Bronchial epithelial cell (primary cell): ENCODE measurements around the gene MBD2. TPM values are rescaled to one million over a fixed set of nuclear protein-coding genes. Genes with fewer than 3 reads are reported as not detected.

ENCODE experiments used
- DNase-seq: peaks from one replicate; pipeline ENCODE4 v3.0.0-alpha.2; 2010; ENCODE audit warnings: low read depth
- FAIRE-seq: peaks from 2 replicates; lab custom pipeline; 2011; peaks lifted over from hg19 to GRCh38; lab: Jason Lieb, UNC
- H3K27me3 ChIP-seq: 2 replicates; pipeline ENCODE4 v1.5.1; 2011; ENCODE audit warnings: low read length; ENCODE audit not compliant: control insufficient read depth, insufficient read depth
- H3K36me3 ChIP-seq: 2 replicates; pipeline ENCODE4 v1.5.1; 2011; ENCODE audit warnings: low read length; ENCODE audit not compliant: control insufficient read depth, insufficient read depth
- H3K4me3 ChIP-seq: 2 replicates; pipeline ENCODE4 v1.5.1; 2011; ENCODE audit warnings: mild to moderate bottlenecking, low read depth, low read length, control low read depth
- CTCF ChIP-seq: IDR thresholded peaks from 2 replicates; pipeline ENCODE4 v1.5.1; 2011; ENCODE audit warnings: mild to moderate bottlenecking, moderate library complexity, low read length, control low read depth, inconsistent platforms; ENCODE audit not compliant: insufficient read depth, severe bottlenecking
- total RNA-seq: library from RNA; depleted of rRNA; stranded (reverse); fragments of >200 nt; gene quantifications from 2 replicates; pipeline ENCODE4 v1.2.1, GENCODE V29; 2014

The MBD2 gene
- total RNA-seq, 1 donor from 2014 or later: 36.3 TPM

GRCh38 chr18:54141041-54141608 is 83.3 kb downstream of the MBD2 start:
- DNase-seq (no peak), FAIRE-seq (no peak)
- no peak for TF ChIP-seq CTCF
- Histone ChIP-seq H3K4me3 (no peak overlapping the region), H3K27me3 (no peaks in the 10 kb centered on the region), H3K36me3 (no peaks in the 10 kb centered on the region)

DNA sequence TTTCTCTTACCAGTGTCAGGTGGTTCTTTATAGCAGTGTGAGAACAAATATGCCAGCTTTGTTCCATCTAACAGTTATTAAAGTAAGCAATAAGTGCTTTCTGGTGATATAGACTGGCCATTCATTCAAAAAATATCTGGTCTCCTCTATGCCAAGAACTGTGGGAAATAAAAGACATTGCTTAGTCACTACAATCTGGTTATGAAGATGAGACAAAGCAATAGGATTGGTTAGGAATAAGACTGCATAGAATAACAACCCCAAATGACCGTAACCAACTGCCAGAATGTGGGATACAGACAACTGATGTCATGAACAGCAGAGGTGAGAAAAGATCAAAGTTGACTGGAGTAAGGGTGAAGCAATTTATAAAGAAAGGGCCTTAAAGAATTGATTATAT is 83.8 kb downstream of the MBD2 start:
- FAIRE-seq: no peak
- no peaks in the 10 kb centered on the region for H3K27me3 ChIP-seq

GRCh38 chr18:54135216-54135615 is 89.3 kb downstream of the MBD2 start:
- Histone ChIP-seq H3K4me3 (no peak overlapping the region), H3K36me3 (no peaks in the 10 kb centered on the region), H3K27me3 (no peaks in the 10 kb centered on the region)
- no peak for TF ChIP-seq CTCF
- DNase-seq (no peak), FAIRE-seq (no peak)

More for the DNA sequence above, 83.8 kb downstream of the MBD2 start:
- no peak overlapping the region for H3K4me3 ChIP-seq
- no peak for DNase-seq
- no peaks in the 10 kb centered on the region for H3K36me3 ChIP-seq
- no peak for TF ChIP-seq CTCF

DNA sequence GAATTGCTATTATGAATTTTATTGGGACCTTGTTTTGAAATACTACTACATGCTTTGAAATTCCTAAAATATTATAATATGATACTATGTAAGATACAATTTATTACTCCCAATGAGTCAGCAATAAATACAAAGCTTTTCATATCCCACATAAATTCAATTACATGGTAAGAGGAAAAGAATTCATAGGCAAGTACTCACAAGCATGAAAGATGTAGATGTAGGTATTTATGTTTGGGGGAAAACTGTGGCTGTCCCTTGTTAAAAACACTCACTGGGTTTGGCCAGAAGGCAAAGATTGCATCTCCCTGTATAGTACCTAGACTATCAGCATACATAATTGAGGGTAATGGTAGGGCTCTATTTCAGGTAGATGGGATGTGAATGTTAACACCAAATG is 90.4 kb downstream of the MBD2 start:
- FAIRE-seq (no peak), DNase-seq (peak; percentile 85)
- TF ChIP-seq CTCF: no peak
- H3K4me3 ChIP-seq: no peak overlapping the region
- H3K36me3 ChIP-seq: no peaks in the 10 kb centered on the region
- H3K27me3 ChIP-seq: no peaks in the 10 kb centered on the region

DNA sequence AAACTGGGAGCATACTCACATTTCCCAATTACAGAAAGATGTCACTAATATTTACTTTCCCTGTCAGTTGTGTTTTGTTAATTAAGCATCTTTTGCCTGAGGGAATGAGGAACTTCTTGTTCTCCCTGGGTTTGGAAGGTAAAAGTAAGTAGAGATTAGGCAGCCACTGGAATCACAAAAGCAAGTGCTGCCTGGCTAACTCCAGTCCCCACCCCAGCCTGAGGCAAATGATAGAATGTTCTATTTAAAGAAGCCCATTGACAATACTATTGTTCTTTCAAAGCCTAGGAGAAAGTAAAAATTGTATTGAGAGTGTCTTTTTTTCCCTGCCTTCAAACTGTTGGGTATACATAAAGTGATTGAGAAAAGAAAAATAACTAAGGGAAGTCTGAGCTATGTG is 93.8 kb downstream of the MBD2 start:
- no peak for TF ChIP-seq CTCF
- H3K27me3 ChIP-seq: no peaks in the 10 kb centered on the region
- DNase-seq (peak; percentile 43), FAIRE-seq (no peak)
- H3K36me3 ChIP-seq: no peaks in the 10 kb centered on the region
- H3K4me3 ChIP-seq: no peak overlapping the region

GRCh38 chr18:54130177-54130576 is 94.3 kb downstream of the MBD2 start:
- no peak for FAIRE-seq
- TF ChIP-seq CTCF: no peak
- peak; percentile 33 for DNase-seq

More at GRCh38 chr18:54130177-54130576, 94.3 kb downstream of the MBD2 start:
- no peaks in the 10 kb centered on the region for H3K36me3 ChIP-seq
- no peak overlapping the region for H3K4me3 ChIP-seq
- H3K27me3 ChIP-seq: no peaks in the 10 kb centered on the region
